Activated CD4-positive, alpha-beta T cell treated with anti-CD3 and anti-CD28 coated beads for 48 hours (primary cell): ENCODE data around the gene VTN.

Source experiments
- DNase-seq: peaks from one replicate; pipeline ENCODE4 v3.0.0-alpha.2; 2020

Gene VTN

GRCh38 chr17:28368306-28368831 is 1.7 kb downstream of the VTN start:
- no peak for DNase-seq

- DNase-seq: no peak
Measured at GRCh38 chr17:28367641-28368305, 2.3 kb downstream of the VTN start.

DNA sequence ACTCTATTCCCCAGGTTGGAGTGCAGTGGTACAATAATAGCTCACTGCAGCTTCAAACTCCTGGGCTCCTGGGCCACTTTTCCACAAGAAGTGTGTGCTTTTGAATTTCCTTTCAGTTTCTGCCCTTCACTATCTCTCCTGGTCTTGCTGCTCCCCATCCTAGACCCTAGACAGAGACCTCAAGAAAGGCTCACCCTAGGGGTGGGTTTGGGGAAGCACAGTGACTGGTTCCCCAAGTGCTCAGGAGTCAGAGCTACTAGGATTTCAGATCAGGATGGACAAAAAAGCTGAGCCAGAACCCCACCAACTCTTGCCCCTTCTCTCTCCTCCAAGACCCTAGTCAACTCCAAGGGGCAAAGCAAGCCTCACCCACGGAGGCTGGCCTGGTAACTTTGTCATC is 3.5 kb downstream of the VTN start:
- no peak for DNase-seq

GRCh38 chr17:28365487-28365886 is 4.6 kb downstream of the VTN start:
- no peak for DNase-seq

DNA sequence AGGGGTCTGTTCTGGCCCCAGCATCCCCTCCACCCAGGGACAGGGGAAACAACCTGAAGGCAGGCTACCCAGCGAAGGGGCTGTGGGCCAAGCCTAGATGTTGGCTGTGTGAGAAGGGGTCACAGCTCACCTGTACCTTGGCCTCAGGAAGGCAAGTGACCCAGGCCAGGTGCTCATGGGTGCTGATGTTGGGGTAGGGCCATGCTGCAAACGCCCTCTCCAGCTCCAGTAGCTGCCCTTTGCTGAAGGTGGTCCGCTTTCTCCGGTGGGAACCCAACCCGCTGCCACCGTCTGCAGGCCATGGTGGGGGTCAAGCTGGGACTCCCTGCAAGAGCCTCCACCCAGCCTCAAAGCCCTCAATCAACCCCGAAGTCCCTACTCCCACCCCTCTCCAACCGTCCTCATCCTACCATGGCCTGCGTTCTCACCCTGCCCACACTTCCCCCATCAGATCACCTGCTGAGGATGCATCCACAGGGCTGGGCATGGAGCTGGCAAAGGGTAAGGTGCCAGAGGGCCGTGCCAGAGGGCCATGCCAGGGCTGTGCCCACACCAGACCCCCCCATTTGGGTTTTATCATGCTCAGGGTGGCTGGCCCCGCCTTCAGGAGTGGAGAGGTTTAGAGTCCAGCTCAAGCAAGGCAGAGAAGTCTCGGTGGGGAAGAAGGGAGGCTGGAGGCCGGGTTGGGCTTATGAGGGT is 5.3 kb downstream of the VTN start, which contains the start of gene SEBOX:
Gene SEBOX (minus strand): TSS at position 535 of the 699 bp plus-strand sequence. CDS start 48 bp downstream, at position 487.
- DNase-seq: no peak

GRCh38 chr17:28363776-28364650 is 6.1 kb downstream of the VTN start:
- no peak for DNase-seq

DNA sequence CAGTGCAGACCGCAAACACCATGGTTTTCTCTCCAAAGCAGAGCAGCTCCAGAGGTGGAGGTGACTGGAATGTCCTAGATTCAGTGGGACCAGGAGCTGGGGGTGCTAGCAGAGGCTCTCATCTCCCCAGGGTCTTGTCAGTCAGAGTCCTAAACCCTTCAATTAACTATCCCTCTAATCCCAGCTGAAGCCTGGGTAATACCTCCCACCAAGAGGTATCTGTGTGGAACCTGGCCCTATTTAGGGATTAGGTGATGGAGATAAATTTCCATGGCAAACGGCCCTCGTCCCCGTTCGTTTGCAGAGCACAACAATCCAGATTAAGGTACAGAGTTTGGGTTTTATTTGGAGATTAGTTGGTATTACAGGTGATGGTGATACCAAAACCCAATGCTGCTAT is 6.9 kb downstream of the VTN start:
- no peak for DNase-seq

- DNase-seq: no peak
Measured at GRCh38 chr17:28357901-28358197, 12.3 kb downstream of the VTN start.

GRCh38 chr17:28357061-28357900 is 12.8 kb downstream of the VTN start, which contains the start of gene POLDIP2:
Gene POLDIP2, minus strand, starts transcription at chr17:28357527. Its CDS starts 79 bp downstream, at chr17:28357448.
- DNase-seq: peak; percentile 97

- no peak for DNase-seq
Measured at GRCh38 chr17:28350271-28350670, 19.8 kb downstream of the VTN start.

DNA sequence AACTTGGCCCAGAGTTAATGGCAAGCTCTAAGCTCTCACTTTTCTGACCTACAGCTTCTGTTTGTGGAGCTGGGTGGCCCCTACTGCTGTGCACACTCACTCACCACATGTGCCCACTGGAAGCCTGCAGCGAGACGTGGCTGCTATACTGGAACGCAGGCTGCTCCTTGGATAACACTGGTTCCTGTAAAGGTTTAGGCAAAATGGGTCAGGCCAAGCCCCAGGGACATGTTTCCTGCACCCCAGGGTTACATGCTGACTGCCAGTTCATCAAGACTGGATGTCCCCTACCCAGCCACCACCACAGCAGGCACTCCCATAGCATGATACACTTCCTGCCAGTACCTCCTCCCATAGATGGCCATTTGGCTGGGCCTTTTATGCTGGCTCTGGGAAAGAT is 21.1 kb downstream of the VTN start:
- DNase-seq: no peak

DNA sequence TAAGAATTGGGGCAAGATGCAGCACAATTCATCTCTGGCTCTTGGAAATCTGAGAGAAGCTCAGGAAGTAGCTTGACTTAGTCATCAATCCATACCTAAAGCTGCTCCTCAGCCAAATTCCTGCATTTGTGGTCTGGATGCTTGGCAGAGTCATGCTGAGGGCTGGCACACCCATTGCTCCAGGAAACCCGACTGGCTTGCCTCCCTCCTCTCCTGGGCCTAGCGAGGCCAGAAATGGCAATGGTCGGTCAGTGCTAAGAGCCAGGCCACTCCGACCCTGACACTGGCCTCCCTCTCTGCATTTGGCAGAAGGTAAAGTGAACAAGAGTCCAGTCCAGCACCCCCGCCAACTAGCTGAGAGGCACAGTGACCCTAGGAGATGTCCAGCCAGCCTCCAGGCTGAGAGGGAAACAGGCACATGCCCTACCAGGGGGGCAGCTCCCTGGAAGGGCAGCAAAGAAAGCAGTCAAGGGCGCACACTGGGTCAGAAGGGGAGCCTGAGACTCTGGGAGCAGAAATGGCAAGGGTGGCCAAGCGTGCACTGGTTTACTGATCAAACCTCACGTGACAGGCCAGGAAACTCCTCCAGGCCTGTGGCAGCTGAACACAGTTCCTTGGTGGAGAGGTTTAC is 22.7 kb downstream of the VTN start:
- no peak for DNase-seq

- DNase-seq: no peak
Measured at GRCh38 chr17:28346746-28347246, 23.3 kb downstream of the VTN start.

DNA sequence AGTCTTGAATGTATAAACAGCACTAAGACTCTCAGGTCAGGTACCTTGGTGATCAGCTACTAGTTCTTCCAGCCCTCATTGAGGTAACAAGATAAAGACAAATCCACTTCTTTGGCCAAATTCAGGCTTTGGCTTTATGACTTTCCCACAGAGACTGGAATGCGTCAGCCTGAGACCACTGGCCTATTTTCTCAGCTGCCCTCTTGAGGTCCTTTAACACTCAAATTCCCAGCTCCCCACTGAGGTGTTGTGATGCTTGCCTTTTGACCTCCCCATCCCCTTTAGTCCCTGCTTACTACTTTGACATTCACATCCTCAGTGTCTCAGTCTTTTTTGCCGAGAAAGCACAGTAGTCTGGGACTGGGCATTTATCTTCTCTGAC is 23.9 kb downstream of the VTN start:
- no peak for DNase-seq

DNA sequence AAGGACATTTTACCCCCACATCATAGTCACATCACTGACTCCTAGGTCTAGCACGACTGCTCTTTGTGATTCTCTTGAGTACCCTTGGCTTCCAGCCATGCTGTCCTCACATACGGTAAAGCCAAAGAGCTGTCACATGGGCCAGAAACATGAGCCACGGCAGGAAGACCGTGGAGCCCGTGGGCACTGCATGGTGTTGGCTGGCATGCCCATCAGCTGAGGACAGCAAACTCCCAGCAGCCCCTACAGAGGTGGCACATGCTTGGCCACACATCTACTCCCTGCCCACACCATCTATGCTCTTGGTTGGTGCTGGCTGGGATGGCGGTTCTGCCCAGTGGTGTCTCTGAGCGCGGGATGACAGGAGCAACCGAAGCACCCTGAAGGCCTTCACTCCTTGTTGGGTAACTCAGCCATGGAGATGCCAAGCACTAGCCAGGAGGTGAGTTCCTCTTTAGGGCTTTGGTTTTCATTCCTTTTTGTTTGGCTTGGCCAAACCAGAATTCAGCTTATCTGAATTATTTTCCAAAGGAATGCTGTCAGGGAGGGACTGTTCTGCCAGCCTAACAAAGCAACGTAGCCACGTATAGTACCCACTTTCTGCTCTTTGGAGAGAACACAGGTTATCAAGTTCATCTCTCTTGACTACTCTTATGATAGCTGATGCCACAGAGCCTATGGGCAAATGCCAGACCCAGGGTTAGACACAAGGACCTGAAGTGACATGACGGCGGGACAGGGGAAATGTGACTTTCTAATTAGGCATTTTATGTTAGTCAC is 24.5 kb downstream of the VTN start:
- DNase-seq: no peak

GRCh38 chr17:28344435-28344901 is 25.6 kb downstream of the VTN start:
- no peak for DNase-seq

DNA sequence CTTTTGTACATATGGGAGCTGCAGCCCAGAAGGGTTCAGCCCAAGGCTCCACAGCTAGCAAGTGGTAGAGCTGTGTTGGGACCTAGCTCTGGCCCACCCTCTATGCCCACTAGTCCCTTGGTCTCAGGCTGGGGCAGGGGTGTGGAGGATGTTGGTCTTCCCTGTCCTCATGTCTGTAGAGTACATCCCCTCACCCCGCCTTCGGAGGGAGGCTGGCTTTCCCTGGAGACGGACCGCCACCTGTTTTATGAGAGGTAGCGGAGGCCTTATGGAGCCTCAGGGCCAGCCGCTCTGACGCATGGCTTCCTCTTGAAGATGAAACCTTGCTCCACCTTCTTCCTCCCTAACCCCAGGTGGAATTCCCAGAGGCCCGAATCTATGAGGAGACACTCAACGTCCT is 26.1 kb downstream of the VTN start:
- no peak for DNase-seq

GRCh38 chr17:28343491-28343932 is 26.6 kb downstream of the VTN start:
- no peak for DNase-seq

DNA sequence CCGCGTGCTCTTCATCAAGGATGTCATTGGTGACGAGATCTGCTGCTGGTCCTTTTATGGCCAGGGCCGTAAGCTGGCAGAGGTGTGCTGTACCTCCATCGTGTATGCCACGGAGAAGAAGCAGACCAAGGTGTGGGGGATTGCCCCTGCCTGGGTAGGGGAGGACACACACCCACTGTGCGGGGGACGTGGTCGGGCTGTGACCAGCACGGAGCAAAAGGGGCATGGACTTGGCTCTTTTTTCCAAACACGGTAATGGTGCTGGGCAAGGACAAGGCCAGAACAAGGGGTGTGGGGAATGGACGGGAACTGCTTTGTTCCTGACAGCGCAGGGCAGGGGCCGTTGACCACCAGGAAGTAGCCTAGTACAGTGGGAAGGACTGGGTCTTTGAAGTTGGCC is 27.8 kb downstream of the VTN start:
- no peak for DNase-seq

DNA sequence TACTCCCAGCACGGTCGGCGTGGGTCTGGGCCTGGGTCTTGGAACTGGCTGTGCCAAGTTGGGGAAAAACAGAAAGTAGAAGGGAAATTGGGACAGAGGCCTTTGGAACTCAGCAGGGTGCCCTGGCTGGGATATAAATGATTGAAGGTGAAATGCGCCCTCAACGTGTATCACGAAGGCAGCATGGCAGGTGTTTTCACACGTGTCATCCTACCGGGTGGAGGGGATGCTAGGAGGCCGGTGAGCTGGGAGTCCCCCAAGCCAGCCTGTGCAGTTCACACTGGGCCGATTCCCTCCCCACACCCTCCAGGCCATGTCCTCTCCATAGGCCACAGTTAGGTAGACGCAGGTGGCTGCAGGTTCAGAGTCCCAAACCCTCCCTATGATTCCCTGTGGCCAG is 28.6 kb downstream of the VTN start:
- DNase-seq: no peak

- no peak for DNase-seq
Measured at GRCh38 chr17:28340374-28340773, 29.7 kb downstream of the VTN start.
